Body of pancreas (tissue), 4 donors: ENCODE data around the gene OGN. TPM values are rescaled to one million over a fixed set of nuclear protein-coding genes. Genes with fewer than 3 reads are reported as not detected.

Experiments used
- ATAC-seq: fragments of 150-250 bp; one replicate; pipeline ENCODE4 v1.9.1; 2016
- DNase-seq, 4 donors: peaks; one replicate each; pipeline ENCODE4 v3.0.0-alpha.2; 2019
- H3K27ac ChIP-seq, 4 donors: fragments of 200-600 bp; sonication (generic); 1 replicate in 3 of 4; 2 replicates in 1 of 4; pipeline versions ENCODE4 v1.5.1 to v1.6.1; 2016 to 2019; ENCODE audit warnings: mild to moderate bottlenecking in 1 of 4, mixed read lengths in 1 of 4, moderate library complexity in 1 of 4
- H3K27me3 ChIP-seq, 2 donors: fragments of 200-600 bp; sonication (generic); one replicate each; pipeline ENCODE4 v1.6.0; 2016; ENCODE audit warnings: mild to moderate bottlenecking in 1 of 2
- H3K36me3 ChIP-seq, 2 donors: fragments of 200-600 bp; sonication (generic); replicated peaks in 1 of 2; 2 replicates each; pipeline ENCODE4 v1.5.1; 2016; ENCODE audit warnings: low read depth in 2 of 2; ENCODE audit not compliant: insufficient read depth in 1 of 2
- H3K4me1 ChIP-seq: fragments of 200-600 bp; sonication (generic); one replicate; pipeline ENCODE4 v1.6.0; 2016
- H3K4me3 ChIP-seq, 2 donors: fragments of 200-600 bp; sonication (generic); 1 replicate in 1 of 2; 2 replicates in 1 of 2; pipeline ENCODE4 v1.5.1; 2016 to 2019
- H3K9me3 ChIP-seq, 3 donors: fragments of 200-600 bp; sonication (generic); 1 replicate in 2 of 3; 2 replicates in 1 of 3; pipeline ENCODE4 v1.5.1; 2016
- POLR2A ChIP-seq, 3 donors: fragments of 450-650 bp; IDR thresholded peaks; one replicate each; pipeline ENCODE4 v1.6.1; 2016; ENCODE audit warnings: antibody characterized with exemption in 3 of 3, mild to moderate bottlenecking in 2 of 3
- WGBS, 2 donors: methylation state at CpG; one replicate each; pipeline ENCODE4 v1.1.5; 2017; 5-methylcytosine and 5-hydroxymethylcytosine counted together
- intact Hi-C: fragments of 100-400 bp; cut with DNase I; formaldehyde crosslinking; loops from one replicate; pipeline ENCODE4 v1.15.1; 2023
- total RNA-seq, 2 donors: library from RNA; depleted of rRNA; stranded (reverse); fragments of >200 nt; gene quantifications; one replicate each; pipeline ENCODE4 v1.1.0, GENCODE V29; 2016
- TF ChIP-seq, protein P1 (sequence below), 7 experiments: fragments of 450-650 bp in 4 of 7; fragments of 200-600 bp in 3 of 7; sonication (generic) in 3 of 7; IDR thresholded peaks; one replicate each; pipeline ENCODE4 v1.5.1; 2016 to 2019; ENCODE audit warnings: antibody characterized with exemption in 7 of 7

OGN gene
- 1 to 10 TPM; 2.6 to 4.4 TPM for total RNA-seq

DNA sequence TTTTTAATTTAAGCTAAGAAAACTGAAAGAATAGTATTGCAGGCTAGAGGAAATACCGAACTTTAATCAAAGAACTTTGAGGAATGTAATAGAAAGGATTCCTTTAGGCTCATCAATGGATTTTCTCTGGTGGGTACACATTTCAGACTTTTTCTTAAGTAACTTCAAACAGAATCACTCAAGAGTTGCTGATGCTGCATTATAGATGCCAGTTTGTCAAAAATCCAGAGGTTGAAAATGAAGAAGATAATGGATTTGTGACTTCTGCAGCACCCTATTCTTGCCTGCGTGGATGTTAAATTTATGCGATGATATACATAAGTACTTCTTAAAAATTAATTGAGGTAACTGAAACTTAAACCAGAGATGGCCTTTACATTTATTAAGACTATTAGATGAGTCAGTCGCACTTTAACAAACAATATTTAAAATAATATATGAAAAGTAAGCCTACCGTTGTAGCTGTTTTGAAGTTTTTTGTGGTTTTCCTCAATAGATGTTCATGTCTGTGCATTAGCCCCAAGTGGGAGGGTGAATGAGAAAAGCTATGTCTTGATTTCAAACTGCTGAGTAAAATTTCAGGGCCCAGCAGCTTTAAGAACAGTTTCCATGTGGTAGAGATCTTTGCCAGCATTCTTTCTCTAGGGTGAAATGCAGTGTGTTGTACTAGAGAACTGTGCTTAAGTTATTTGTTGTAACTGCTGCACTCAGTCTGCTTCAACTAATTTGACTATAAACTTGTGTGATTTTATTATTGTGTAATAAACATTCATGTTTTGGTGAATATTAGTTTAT is at the start of gene OGN:
TSS of gene OGN (minus strand) at position 537 of the 795 bp plus-strand sequence. CDS start 1,171 bp downstream, outside the sequence.
- no peak for ATAC-seq
- no peak within 1 kb of the TSS for H3K4me3 ChIP-seq
- H3K27me3 ChIP-seq = no peaks in the 10 kb centered on the region
- DNase-seq = no peak
- no peaks in the 10 kb centered on the region for H3K36me3 ChIP-seq
- no peak within 1 kb of the TSS for H3K27ac ChIP-seq
- H3K9me3 ChIP-seq = no peaks in the 10 kb centered on the region
- intact Hi-C loops = no loop called here
- H3K4me1 ChIP-seq = no peaks in the 10 kb centered on the region
- TF ChIP-seq, protein P1, sequence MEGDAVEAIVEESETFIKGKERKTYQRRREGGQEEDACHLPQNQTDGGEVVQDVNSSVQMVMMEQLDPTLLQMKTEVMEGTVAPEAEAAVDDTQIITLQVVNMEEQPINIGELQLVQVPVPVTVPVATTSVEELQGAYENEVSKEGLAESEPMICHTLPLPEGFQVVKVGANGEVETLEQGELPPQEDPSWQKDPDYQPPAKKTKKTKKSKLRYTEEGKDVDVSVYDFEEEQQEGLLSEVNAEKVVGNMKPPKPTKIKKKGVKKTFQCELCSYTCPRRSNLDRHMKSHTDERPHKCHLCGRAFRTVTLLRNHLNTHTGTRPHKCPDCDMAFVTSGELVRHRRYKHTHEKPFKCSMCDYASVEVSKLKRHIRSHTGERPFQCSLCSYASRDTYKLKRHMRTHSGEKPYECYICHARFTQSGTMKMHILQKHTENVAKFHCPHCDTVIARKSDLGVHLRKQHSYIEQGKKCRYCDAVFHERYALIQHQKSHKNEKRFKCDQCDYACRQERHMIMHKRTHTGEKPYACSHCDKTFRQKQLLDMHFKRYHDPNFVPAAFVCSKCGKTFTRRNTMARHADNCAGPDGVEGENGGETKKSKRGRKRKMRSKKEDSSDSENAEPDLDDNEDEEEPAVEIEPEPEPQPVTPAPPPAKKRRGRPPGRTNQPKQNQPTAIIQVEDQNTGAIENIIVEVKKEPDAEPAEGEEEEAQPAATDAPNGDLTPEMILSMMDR (IDR thresholded peaks at IDR 0.05) = no peak
- TF ChIP-seq POLR2A (IDR thresholded peaks at IDR 0.05) = no peak
- 83 to 84% methylated on average over 5 of the region's 5 CpGs for WGBS, 2 donors

- Histone ChIP-seq H3K27ac (no peak overlapping the region), H3K36me3 (no peaks in the 10 kb centered on the region), H3K4me3 (no peak overlapping the region), H3K9me3 (no peaks in the 10 kb centered on the region), H3K4me1 (no peaks in the 10 kb centered on the region), H3K27me3 (no peaks in the 10 kb centered on the region)
- DNase-seq (no peak), ATAC-seq (no peak)
- TF ChIP-seq, protein P1 (IDR thresholded peaks at IDR 0.05) = no peak
- TF ChIP-seq POLR2A (IDR thresholded peaks at IDR 0.05) = no peak
- intact Hi-C loops = no loop called here
Observed at GRCh38 chr9:92446536-92446935, 42.2 kb upstream of the OGN start.

DNA sequence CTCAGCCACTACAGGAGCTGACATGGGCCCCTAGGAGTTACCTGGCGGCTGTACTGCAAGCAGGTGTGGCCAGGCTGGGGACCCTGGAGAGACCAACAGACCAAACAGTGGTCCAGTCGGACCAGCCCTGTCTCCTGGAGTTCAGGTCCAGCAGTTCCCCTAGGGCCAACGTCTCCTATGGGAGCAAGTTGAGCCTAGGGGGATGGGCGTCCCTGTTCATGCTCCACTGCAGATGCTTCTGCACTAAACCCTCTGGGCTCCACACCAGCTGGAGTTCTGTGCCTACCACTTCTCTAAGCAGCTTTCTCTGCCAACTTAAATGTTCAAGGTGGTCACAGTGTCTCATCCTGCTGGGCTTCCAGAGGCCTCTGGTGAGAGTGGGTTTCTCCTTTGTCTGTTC is 40.5 kb upstream of the OGN start:
- DNase-seq (no peak), ATAC-seq (no peak)
- Histone ChIP-seq H3K4me3 (no peak overlapping the region), H3K36me3 (no peaks in the 10 kb centered on the region), H3K27me3 (no peaks in the 10 kb centered on the region), H3K27ac (no peak overlapping the region), H3K9me3 (no peaks in the 10 kb centered on the region), H3K4me1 (no peaks in the 10 kb centered on the region)
- intact Hi-C loops = no loop called here
- TF ChIP-seq POLR2A (IDR thresholded peaks at IDR 0.05) = no peak
- WGBS, 2 donors = 77% methylated on average over 4 of the region's 4 CpGs; no CpG with 5 or more reads in 1 of the 2 donors

DNA sequence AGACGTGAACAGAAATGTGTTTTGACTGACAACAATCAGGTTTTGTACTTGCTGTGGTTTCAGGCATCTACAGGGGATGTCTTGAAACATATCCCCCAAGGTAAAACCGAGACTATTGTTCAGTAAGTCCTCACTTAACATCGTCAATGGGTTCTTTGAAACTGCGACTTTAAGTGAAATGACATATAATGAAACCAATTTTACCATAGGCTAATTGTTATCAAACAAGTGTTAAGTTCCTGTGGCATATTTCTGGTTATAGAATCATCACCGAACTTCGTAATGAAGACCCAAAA is 36.3 kb upstream of the OGN start:
- 82 to 87% methylated on average over 6 of the region's 6 CpGs for WGBS, 2 donors
- no peak for TF ChIP-seq POLR2A (IDR thresholded peaks at IDR 0.05)
- TF ChIP-seq, protein P1 (IDR thresholded peaks at IDR 0.05) = no peak

GRCh38 chr9:92439921-92440750 is 35.8 kb upstream of the OGN start:
- Histone ChIP-seq H3K4me1 (no peaks in the 10 kb centered on the region), H3K9me3 (no peaks in the 10 kb centered on the region), H3K27me3 (no peaks in the 10 kb centered on the region), H3K4me3 (no peak overlapping the region), H3K27ac (no peak overlapping the region), H3K36me3 (no peaks in the 10 kb centered on the region)
- TF ChIP-seq, protein P1 (IDR thresholded peaks at IDR 0.05) = no peak
- TF ChIP-seq POLR2A (IDR thresholded peaks at IDR 0.05) = no peak
- intact Hi-C loops = no loop called here
- WGBS, 2 donors = 83 to 84% methylated on average over 5 of the region's 5 CpGs
- DNase-seq (no peak), ATAC-seq (no peak)

More for the DNA sequence above, 36.3 kb upstream of the OGN start:
- Histone ChIP-seq H3K27ac (no peak overlapping the region), H3K27me3 (no peaks in the 10 kb centered on the region), H3K36me3 (no peaks in the 10 kb centered on the region), H3K4me3 (no peak overlapping the region), H3K4me1 (no peaks in the 10 kb centered on the region), H3K9me3 (no peaks in the 10 kb centered on the region)
- no peak for ATAC-seq
- no peak for DNase-seq
- intact Hi-C loops = no loop called here
